ENCODE measurements around the gene SLC26A8. TPM values are rescaled to one million over a fixed set of nuclear protein-coding genes. Genes with fewer than 3 reads are reported as not detected.

SLC26A8 gene
- polyA plus RNA-seq, 3 donors, result 0.52 to 1.7 (median 1.5) TPM

DNA sequence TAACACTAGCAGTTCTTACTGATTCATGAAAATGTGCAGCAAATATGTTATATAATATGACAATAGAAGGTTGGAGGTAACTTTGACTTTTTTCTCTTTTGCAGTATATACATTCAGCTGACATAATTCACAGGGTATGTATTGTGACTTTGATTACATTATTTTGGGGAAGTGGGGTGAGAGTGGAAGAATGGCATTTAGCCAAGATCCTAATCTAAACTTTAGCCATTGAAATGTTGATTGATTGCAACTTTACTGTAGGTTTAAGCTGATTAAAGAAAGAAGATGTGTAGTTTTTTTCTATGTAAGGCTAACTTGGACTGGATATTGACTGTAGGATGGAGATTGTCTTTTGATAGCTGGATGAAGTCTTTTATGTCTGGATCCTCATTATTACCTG lies 49.1 kb upstream of the SLC26A8 start:
- H3K4me1 ChIP-seq (ENCODE audit: control insufficient read depth in 1 of 2, insufficient read depth in 2 of 2, low read length in 2 of 2), result peaks cover 0 to 3% of the 10 kb centered on the region in 2 donors
- H3K27ac ChIP-seq (ENCODE audit: low read depth in 1 of 2, low read length in 2 of 2), result peak overlapping the region in 1 of 2 donors; percentile 52
- Mint-ChIP-seq H3K36me3 (peaks cover 39 to 60% of the 10 kb centered on the region in 2 donors), H3K27ac (peak overlapping the region in 5 of 7 donors; percentile 4 to 64 (median 27)), H3K4me3 (no peak overlapping the region), H3K4me1 (peaks cover 23% of the 10 kb centered on the region), H3K27me3 (ENCODE audit: low read depth in 3 of 3) (peaks cover 0 to 1% (median 0%) of the 10 kb centered on the region in 3 donors), H3K9me3 (no peaks in the 10 kb centered on the region)
- no peak overlapping the region for H3K4me3 ChIP-seq (replicated peaks in 1 of 3; ENCODE audit: low read depth in 2 of 3, low read length in 3 of 3)
- no peak overlapping the region for H3K4me2 ChIP-seq (replicated peaks; ENCODE audit: extremely low read depth, low read length, poor library complexity, severe bottlenecking)
- H3K9me3 ChIP-seq (replicated peaks in 1 of 2; ENCODE audit: control insufficient read depth in 1 of 2, insufficient read depth in 1 of 2, low read length in 2 of 2), result no peaks in the 10 kb centered on the region
- H3K79me2 ChIP-seq (ENCODE audit: insufficient read depth, low read length), result peaks cover 100% of the 10 kb centered on the region
- H3K36me3 ChIP-seq (replicated peaks in 1 of 2; ENCODE audit: control insufficient read depth in 1 of 2, insufficient read depth in 2 of 2, low read length in 2 of 2), result peaks cover 39 to 72% of the 10 kb centered on the region in 2 donors
- no peak overlapping the region for H3K9ac ChIP-seq (ENCODE audit: insufficient read depth, low read length, poor library complexity, severe bottlenecking)
- intact Hi-C loops (cut with micrococcal nuclease), result no loop called here
- no peaks in the 10 kb centered on the region for H3K27me3 ChIP-seq (ENCODE audit: control insufficient read depth in 2 of 2, insufficient read depth in 2 of 2, low read length in 2 of 2)
- TF ChIP-seq, protein P1, sequence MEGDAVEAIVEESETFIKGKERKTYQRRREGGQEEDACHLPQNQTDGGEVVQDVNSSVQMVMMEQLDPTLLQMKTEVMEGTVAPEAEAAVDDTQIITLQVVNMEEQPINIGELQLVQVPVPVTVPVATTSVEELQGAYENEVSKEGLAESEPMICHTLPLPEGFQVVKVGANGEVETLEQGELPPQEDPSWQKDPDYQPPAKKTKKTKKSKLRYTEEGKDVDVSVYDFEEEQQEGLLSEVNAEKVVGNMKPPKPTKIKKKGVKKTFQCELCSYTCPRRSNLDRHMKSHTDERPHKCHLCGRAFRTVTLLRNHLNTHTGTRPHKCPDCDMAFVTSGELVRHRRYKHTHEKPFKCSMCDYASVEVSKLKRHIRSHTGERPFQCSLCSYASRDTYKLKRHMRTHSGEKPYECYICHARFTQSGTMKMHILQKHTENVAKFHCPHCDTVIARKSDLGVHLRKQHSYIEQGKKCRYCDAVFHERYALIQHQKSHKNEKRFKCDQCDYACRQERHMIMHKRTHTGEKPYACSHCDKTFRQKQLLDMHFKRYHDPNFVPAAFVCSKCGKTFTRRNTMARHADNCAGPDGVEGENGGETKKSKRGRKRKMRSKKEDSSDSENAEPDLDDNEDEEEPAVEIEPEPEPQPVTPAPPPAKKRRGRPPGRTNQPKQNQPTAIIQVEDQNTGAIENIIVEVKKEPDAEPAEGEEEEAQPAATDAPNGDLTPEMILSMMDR (IDR thresholded peaks at IDR 0.05), result no peak
- H2AFZ ChIP-seq (ENCODE audit: insufficient read depth, low read depth, low read length, poor library complexity, severe bottlenecking), result no peak overlapping the region
- no peak for DNase-seq
- H4K20me1 ChIP-seq (ENCODE audit: insufficient read depth, low read length), result peaks cover 100% of the 10 kb centered on the region

DNA sequence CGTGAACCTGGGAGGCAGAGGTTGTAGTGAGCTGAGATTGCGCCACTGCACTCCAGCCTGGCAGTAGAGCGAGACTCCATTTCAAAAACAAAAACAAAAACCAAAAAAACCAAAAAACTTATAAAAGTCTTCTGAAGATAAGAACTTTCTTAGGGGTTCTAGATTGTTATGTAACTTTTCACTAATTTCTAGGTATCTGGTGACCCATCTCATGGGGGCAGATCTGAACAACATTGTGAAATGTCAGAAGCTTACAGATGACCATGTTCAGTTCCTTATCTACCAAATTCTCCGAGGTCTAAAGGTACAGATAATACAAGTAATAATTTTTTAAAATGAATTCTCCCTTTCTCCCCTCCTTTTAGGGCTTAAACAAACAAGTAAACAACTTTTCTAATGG lies 48.2 kb upstream of the SLC26A8 start:
- TF ChIP-seq, protein P1 (IDR thresholded peaks at IDR 0.05), result no peak
- Mint-ChIP-seq H3K27me3 (ENCODE audit: low read depth in 3 of 3) (peaks cover 0 to 1% (median 0%) of the 10 kb centered on the region in 3 donors), H3K36me3 (peaks cover 35 to 60% of the 10 kb centered on the region in 2 donors), H3K4me3 (no peak overlapping the region), H3K9me3 (peaks cover 0 to 4% (median 0%) of the 10 kb centered on the region in 7 donors), H3K4me1 (peaks cover 29% of the 10 kb centered on the region), H3K27ac (peak overlapping the region; percentile 10 to 88 (median 79))
- intact Hi-C loops (cut with micrococcal nuclease), result no loop called here
- H3K4me3 ChIP-seq (replicated peaks in 1 of 3; ENCODE audit: low read depth in 2 of 3, low read length in 3 of 3), result no peak overlapping the region
- peaks cover 0 to 3% of the 10 kb centered on the region in 2 donors for H3K4me1 ChIP-seq (ENCODE audit: control insufficient read depth in 1 of 2, insufficient read depth in 2 of 2, low read length in 2 of 2)
- no peak for DNase-seq
- H3K9ac ChIP-seq (ENCODE audit: insufficient read depth, low read length, poor library complexity, severe bottlenecking), result no peak overlapping the region
- H3K27ac ChIP-seq (ENCODE audit: low read depth in 1 of 2, low read length in 2 of 2), result peak overlapping the region in 1 of 2 donors; percentile 63
- H3K79me2 ChIP-seq (ENCODE audit: insufficient read depth, low read length), result peaks cover 100% of the 10 kb centered on the region
- no peak overlapping the region for H3K4me2 ChIP-seq (replicated peaks; ENCODE audit: extremely low read depth, low read length, poor library complexity, severe bottlenecking)
- H4K20me1 ChIP-seq (ENCODE audit: insufficient read depth, low read length), result peaks cover 100% of the 10 kb centered on the region
- no peaks in the 10 kb centered on the region for H3K27me3 ChIP-seq (ENCODE audit: control insufficient read depth in 2 of 2, insufficient read depth in 2 of 2, low read length in 2 of 2)
- H3K9me3 ChIP-seq (replicated peaks in 1 of 2; ENCODE audit: control insufficient read depth in 1 of 2, insufficient read depth in 1 of 2, low read length in 2 of 2), result no peaks in the 10 kb centered on the region
- no CpG with 5 or more reads among the region's 4 CpGs for WGBS (ENCODE audit: insufficient coverage)
- no peak overlapping the region for H2AFZ ChIP-seq (ENCODE audit: insufficient read depth, low read depth, low read length, poor library complexity, severe bottlenecking)
- peaks cover 30 to 65% of the 10 kb centered on the region in 2 donors for H3K36me3 ChIP-seq (replicated peaks in 1 of 2; ENCODE audit: control insufficient read depth in 1 of 2, insufficient read depth in 2 of 2, low read length in 2 of 2)

All from CD14-positive monocyte (primary cell).